Epidermal melanocyte (primary cell): ENCODE data around the gene KCNA4.
"Not testable (repeated sequence)": the region's sequence is repeated elsewhere in the genome, so short reads cannot be mapped to it uniquely, and the experiment has no call there.

Source experiments
- DNase-seq: peaks from one replicate; pipeline ENCODE4 v3.0.0; 2011; ENCODE audit warnings: low spot score; ENCODE audit not compliant: insufficient read length

Gene KCNA4

GRCh38 chr11:30000986-30001750 lies 15.7 kb downstream of the KCNA4 start:
- no peak for DNase-seq

- DNase-seq: no peak
Observed at GRCh38 chr11:29996016-29996415, 20.8 kb downstream of the KCNA4 start.

GRCh38 chr11:29989174-29989970 lies 27.5 kb downstream of the KCNA4 start:
- no peak for DNase-seq

GRCh38 chr11:29985248-29985647 lies 31.6 kb downstream of the KCNA4 start:
- no peak for DNase-seq

- DNase-seq: no peak
Observed at GRCh38 chr11:29984544-29984943, 32.3 kb downstream of the KCNA4 start.

- DNase-seq: no peak
Observed at GRCh38 chr11:29978549-29978948, 38.3 kb downstream of the KCNA4 start.

- not testable (repeated sequence) for DNase-seq
Observed at GRCh38 chr11:29975580-29975979, 41.2 kb downstream of the KCNA4 start.

GRCh38 chr11:29963796-29964195 lies 53.0 kb downstream of the KCNA4 start:
- peak; percentile 53 for DNase-seq

GRCh38 chr11:29963036-29963435 lies 53.8 kb downstream of the KCNA4 start:
- no peak for DNase-seq

- DNase-seq: no peak
Observed at GRCh38 chr11:29962243-29962642, 54.6 kb downstream of the KCNA4 start.
